GM12872 (cell line): ENCODE measurements around the gene TARS2.

ENCODE experiments used
- CTCF ChIP-seq: IDR thresholded peaks from 3 replicates; pipeline ENCODE4 v1.5.1; 2011; ENCODE audit warnings: low read depth, mild to moderate bottlenecking, low read length, moderate library complexity; ENCODE audit not compliant: insufficient read depth

Gene TARS2

DNA sequence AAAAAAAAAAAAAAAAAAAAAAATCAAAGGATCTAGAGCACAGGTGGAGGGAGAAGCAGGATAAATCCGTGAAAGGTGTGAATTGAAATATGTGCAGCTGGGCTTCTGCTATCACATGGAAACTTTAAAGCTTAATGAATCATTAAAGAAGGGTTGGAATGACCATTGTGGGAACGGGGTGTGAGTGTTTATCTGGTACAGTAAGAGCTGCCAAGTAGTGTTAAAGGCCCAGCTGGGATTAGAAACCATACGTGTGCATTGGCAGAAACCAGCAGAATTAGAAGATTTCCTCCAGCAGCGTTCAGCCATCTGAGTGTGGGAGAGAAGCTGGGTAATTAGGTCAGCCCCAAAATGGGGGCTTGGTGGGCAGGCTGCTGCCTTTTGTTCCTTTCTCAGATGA is 41.8 kb downstream of the TARS2 start:
- TF ChIP-seq CTCF: no peak

- no peak for TF ChIP-seq CTCF
Observed at GRCh38 chr1:150530491-150531159, 43.4 kb downstream of the TARS2 start.

DNA sequence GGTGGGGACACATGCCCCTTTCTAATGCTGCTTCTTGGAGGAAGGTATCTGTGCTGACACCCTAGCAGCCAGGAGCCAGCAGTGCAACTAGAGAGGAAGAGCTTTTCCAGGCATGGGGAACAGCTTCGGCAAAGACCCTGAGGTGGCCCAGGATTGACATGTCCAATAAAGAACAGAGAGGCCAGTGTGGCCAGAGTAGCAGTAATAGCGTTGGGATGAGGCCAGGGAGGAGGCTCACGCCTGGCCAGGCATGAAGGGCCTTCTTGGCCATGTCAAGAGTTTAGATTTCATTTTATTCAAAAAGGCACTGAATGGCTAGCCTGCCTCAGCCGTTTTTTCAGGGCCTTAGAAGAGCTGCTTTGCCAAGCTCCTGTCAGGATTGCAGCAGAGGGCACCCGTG is 45.6 kb downstream of the TARS2 start:
- TF ChIP-seq CTCF: no peak

GRCh38 chr1:150534002-150534401 is 46.8 kb downstream of the TARS2 start:
- TF ChIP-seq CTCF: no peak

- no peak for TF ChIP-seq CTCF
Observed at GRCh38 chr1:150535511-150536287, 48.5 kb downstream of the TARS2 start.

GRCh38 chr1:150536836-150537731 is 49.9 kb downstream of the TARS2 start:
- no peak for TF ChIP-seq CTCF
